NCI-H1436 treated with DMSO at 0.1 percent for 48 hours (cell line): ENCODE measurements around the gene CPNE4.

Experiments
- DNase-seq: peaks from one replicate; lab custom pipeline; 2025; lab: John Stamatoyannopoulos, UW

The CPNE4 gene

GRCh38 chr3:131733086-131733841 lies 301.6 kb downstream of the CPNE4 start:
- no peak for DNase-seq

- DNase-seq, result no peak
Measured at GRCh38 chr3:131731709-131732108, 303.1 kb downstream of the CPNE4 start.

- no peak for DNase-seq
Measured at GRCh38 chr3:131730581-131730980, 304.2 kb downstream of the CPNE4 start.

GRCh38 chr3:131729643-131730017 lies 305.2 kb downstream of the CPNE4 start:
- no peak for DNase-seq

- peak; percentile 44 for DNase-seq
Measured at GRCh38 chr3:131728898-131729642, 305.7 kb downstream of the CPNE4 start.

- no peak for DNase-seq
Measured at GRCh38 chr3:131725414-131725813, 309.4 kb downstream of the CPNE4 start.

GRCh38 chr3:131723343-131723742 lies 311.5 kb downstream of the CPNE4 start:
- no peak for DNase-seq

GRCh38 chr3:131717493-131717892 lies 317.3 kb downstream of the CPNE4 start:
- no peak for DNase-seq

- DNase-seq, result no peak
Measured at GRCh38 chr3:131716943-131717342, 317.9 kb downstream of the CPNE4 start.

- DNase-seq, result no peak
Measured at GRCh38 chr3:131716007-131716406, 318.8 kb downstream of the CPNE4 start.

GRCh38 chr3:131714585-131715220 lies 320.1 kb downstream of the CPNE4 start:
- no peak for DNase-seq

GRCh38 chr3:131713416-131714123 lies 321.2 kb downstream of the CPNE4 start:
- DNase-seq, result no peak

- DNase-seq, result no peak
Measured at GRCh38 chr3:131712662-131713061, 322.2 kb downstream of the CPNE4 start.

- DNase-seq, result no peak
Measured at GRCh38 chr3:131711114-131711768, 323.6 kb downstream of the CPNE4 start.

GRCh38 chr3:131708241-131708640 lies 326.6 kb downstream of the CPNE4 start:
- DNase-seq, result no peak

GRCh38 chr3:131705558-131706051 lies 329.2 kb downstream of the CPNE4 start:
- peak; percentile 98 for DNase-seq

- no peak for DNase-seq
Measured at GRCh38 chr3:131705099-131705498, 329.7 kb downstream of the CPNE4 start.

GRCh38 chr3:131704098-131704497 lies 330.7 kb downstream of the CPNE4 start:
- no peak for DNase-seq

- no peak for DNase-seq
Measured at GRCh38 chr3:131702146-131702545, 332.7 kb downstream of the CPNE4 start.

GRCh38 chr3:131701153-131701770 lies 333.6 kb downstream of the CPNE4 start:
- no peak for DNase-seq

GRCh38 chr3:131699001-131699400 lies 335.8 kb downstream of the CPNE4 start:
- no peak for DNase-seq
